ENCODE data around the gene ZNF519. TPM values are rescaled to one million over a fixed set of nuclear protein-coding genes. Genes with fewer than 3 reads are reported as not detected.

The ZNF519 gene
- total RNA-seq, 4 donors from 2014 or later = 2.6 to 9.0 (median 4.8) TPM

- DNase-seq (ENCODE audit: low spot score) = no peak
- no peak for TF ChIP-seq CTCF (IDR thresholded peaks at IDR 0.05)
- no peak for ATAC-seq (ENCODE audit: low FRiP score)
Observed at GRCh38 chr18:14124689-14125088, 7.5 kb downstream of the ZNF519 start.

GRCh38 chr18:14122097-14122496, 10.1 kb downstream of the ZNF519 start:
- no peak for ATAC-seq (ENCODE audit: low FRiP score)

GRCh38 chr18:14120926-14121325, 11.3 kb downstream of the ZNF519 start:
- no peak for DNase-seq (ENCODE audit: low spot score)
- no peak for ATAC-seq (ENCODE audit: low FRiP score)
- no peak for TF ChIP-seq CTCF (IDR thresholded peaks at IDR 0.05)

More at GRCh38 chr18:14122097-14122496, 10.1 kb downstream of the ZNF519 start:
- no peak for DNase-seq (ENCODE audit: low spot score)
- no peak for TF ChIP-seq CTCF (IDR thresholded peaks at IDR 0.05)

- ATAC-seq (ENCODE audit: low FRiP score) (no peak), DNase-seq (ENCODE audit: low spot score) (no peak)
- no peak for TF ChIP-seq CTCF (IDR thresholded peaks at IDR 0.05)
Observed at GRCh38 chr18:14117606-14118005, 14.6 kb downstream of the ZNF519 start.

- no peak for TF ChIP-seq CTCF (IDR thresholded peaks at IDR 0.05)
- no peak for DNase-seq (ENCODE audit: low spot score)
Observed at GRCh38 chr18:14106906-14107305, 25.3 kb downstream of the ZNF519 start.

GRCh38 chr18:14104906-14105748, 27.1 kb downstream of the ZNF519 start:
- no peak for TF ChIP-seq CTCF (IDR thresholded peaks at IDR 0.05)
- DNase-seq (ENCODE audit: low spot score) = no peak
- no peak for ATAC-seq (ENCODE audit: low FRiP score)

More at GRCh38 chr18:14106906-14107305, 25.3 kb downstream of the ZNF519 start:
- ATAC-seq (ENCODE audit: low FRiP score) = no peak

GRCh38 chr18:14104201-14104600, 28.0 kb downstream of the ZNF519 start:
- no peak for TF ChIP-seq CTCF (IDR thresholded peaks at IDR 0.05)
- ATAC-seq (ENCODE audit: low FRiP score) (no peak), DNase-seq (ENCODE audit: low spot score) (no peak)

Data from omental fat pad (tissue), 4 donors.